GOT3 (cell line): ENCODE results near the gene DNAJC5.
A peak's percentile ranks its signal among the peaks of the same experiment; 100 is the strongest.

Experiments used
- DNase-seq: peaks from one replicate; lab custom pipeline; 2025; ENCODE audit warnings: mixed read lengths; lab: John Stamatoyannopoulos, UW

Gene DNAJC5

DNA sequence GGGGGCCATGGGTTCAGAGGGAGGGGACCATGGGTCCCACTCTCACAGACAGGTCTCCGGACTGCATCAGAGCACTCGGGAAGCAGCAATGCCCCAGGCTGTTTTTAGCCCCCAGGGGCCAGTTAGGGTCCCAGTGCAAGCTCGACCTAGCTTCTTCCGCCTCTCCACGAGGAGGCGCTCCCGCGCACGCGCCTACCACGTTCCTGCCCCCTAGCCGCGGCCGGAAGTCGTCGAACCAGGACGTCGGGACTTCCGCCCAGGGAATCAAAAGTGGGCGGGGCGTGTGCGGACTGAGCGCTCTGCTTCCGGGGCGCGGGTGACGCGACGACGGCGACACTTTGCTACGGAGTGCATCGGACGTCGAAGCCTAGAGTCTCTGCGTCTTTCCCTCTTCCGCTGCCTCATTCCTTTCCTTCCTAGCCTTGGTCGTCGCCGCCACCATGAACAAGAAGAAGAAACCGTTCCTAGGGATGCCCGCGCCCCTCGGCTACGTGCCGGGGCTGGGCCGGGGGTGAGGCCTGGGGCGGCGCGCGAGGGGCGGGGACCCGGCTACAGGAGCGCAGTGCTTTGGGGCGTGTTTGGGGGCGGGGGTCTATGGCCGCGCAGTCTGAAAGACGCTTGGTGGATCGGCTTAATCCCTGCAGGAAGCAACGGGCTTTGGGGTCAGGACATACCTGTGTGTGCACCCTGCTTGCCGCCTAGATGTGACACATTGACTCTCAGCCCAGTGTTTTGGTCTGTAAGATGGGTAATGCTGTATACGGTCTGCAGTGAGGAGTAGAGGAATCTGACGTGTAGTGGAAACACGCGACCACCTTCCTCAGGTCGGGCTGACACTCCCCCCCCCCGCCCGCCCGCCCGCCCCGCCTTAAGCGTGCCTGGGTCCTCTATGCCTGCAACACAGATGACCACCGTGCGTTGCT is 86.1 kb downstream of the DNAJC5 start, which contains the start of gene PRPF6:
Gene PRPF6 (plus strand): TSS at position 327 of the 923 bp plus-strand sequence. CDS start 114 bp downstream, at position 441.
- DNase-seq: peak; percentile 70

DNA sequence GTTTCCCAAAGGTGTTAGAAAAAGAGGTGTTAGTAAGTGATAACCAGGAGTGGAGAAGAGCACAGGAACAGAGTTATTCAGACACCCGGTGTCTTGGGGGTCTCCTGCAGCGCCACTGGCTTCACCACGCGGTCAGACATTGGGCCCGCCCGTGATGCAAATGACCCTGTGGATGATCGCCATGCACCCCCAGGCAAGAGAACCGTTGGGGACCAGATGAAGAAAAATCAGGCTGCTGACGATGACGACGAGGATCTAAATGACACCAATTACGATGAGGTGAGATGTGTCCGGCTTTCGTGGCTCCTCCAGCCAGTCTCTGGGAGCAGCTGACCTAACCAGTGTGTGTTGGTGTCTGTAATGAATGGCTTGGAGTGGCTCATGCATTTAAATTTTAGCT is 88.0 kb downstream of the DNAJC5 start:
- no peak for DNase-seq
